Activated CD8-positive, alpha-beta memory T cell treated with anti-CD3 and anti-CD28 coated beads for 4 hours (primary cell): ENCODE measurements around the gene SH3GL2.

Experiments
- DNase-seq, 2 donors: peaks; one replicate each; pipeline ENCODE4 v3.0.0-alpha.2; 2020; ENCODE audit warnings: low read depth in 2 of 2

Gene SH3GL2

GRCh38 chr9:17578911-17579793, at the start of gene SH3GL2:
SH3GL2 (plus strand) TSS chr9:17579066.
- no peak for DNase-seq

GRCh38 chr9:17531642-17532254, 47.1 kb upstream of the SH3GL2 start:
- DNase-seq: no peak

- no peak for DNase-seq
Measured at GRCh38 chr9:17532461-17532860, 46.4 kb upstream of the SH3GL2 start.

- DNase-seq: no peak
Measured at GRCh38 chr9:17535176-17535575, 43.7 kb upstream of the SH3GL2 start.

- no peak for DNase-seq
Measured at GRCh38 chr9:17536027-17536426, 42.8 kb upstream of the SH3GL2 start.

- no peak for DNase-seq
Measured at GRCh38 chr9:17551023-17551422, 27.8 kb upstream of the SH3GL2 start.

GRCh38 chr9:17555362-17556054, 23.4 kb upstream of the SH3GL2 start:
- no peak for DNase-seq

- no peak for DNase-seq
Measured at GRCh38 chr9:17556255-17556654, 22.6 kb upstream of the SH3GL2 start.

GRCh38 chr9:17556935-17557334, 21.9 kb upstream of the SH3GL2 start:
- no peak for DNase-seq

- DNase-seq: no peak
Measured at GRCh38 chr9:17571825-17572224, 7.0 kb upstream of the SH3GL2 start.

- DNase-seq: no peak
Measured at GRCh38 chr9:17574342-17574741, 4.5 kb upstream of the SH3GL2 start.

- DNase-seq: no peak
Measured at GRCh38 chr9:17578577-17578910, 322 bp upstream of the SH3GL2 start.

- no peak for DNase-seq
Measured at GRCh38 chr9:17580119-17580518, 1.3 kb downstream of the SH3GL2 start.

- DNase-seq: no peak
Measured at GRCh38 chr9:17587113-17587512, 8.2 kb downstream of the SH3GL2 start.

- DNase-seq: no peak
Measured at GRCh38 chr9:17588395-17588794, 9.5 kb downstream of the SH3GL2 start.

- DNase-seq: no peak
Measured at GRCh38 chr9:17588941-17589340, 10.1 kb downstream of the SH3GL2 start.

GRCh38 chr9:17589771-17590170, 10.9 kb downstream of the SH3GL2 start:
- DNase-seq: no peak

GRCh38 chr9:17594961-17595360, 16.1 kb downstream of the SH3GL2 start:
- no peak for DNase-seq

- DNase-seq: no peak
Measured at GRCh38 chr9:17597977-17598376, 19.1 kb downstream of the SH3GL2 start.

GRCh38 chr9:17600962-17601593, 22.2 kb downstream of the SH3GL2 start:
- DNase-seq: no peak

- DNase-seq: no peak
Measured at GRCh38 chr9:17604556-17604955, 25.7 kb downstream of the SH3GL2 start.

- no peak for DNase-seq
Measured at GRCh38 chr9:17609312-17610005, 30.6 kb downstream of the SH3GL2 start.
